ENCODE results near the gene EML1.

DNA sequence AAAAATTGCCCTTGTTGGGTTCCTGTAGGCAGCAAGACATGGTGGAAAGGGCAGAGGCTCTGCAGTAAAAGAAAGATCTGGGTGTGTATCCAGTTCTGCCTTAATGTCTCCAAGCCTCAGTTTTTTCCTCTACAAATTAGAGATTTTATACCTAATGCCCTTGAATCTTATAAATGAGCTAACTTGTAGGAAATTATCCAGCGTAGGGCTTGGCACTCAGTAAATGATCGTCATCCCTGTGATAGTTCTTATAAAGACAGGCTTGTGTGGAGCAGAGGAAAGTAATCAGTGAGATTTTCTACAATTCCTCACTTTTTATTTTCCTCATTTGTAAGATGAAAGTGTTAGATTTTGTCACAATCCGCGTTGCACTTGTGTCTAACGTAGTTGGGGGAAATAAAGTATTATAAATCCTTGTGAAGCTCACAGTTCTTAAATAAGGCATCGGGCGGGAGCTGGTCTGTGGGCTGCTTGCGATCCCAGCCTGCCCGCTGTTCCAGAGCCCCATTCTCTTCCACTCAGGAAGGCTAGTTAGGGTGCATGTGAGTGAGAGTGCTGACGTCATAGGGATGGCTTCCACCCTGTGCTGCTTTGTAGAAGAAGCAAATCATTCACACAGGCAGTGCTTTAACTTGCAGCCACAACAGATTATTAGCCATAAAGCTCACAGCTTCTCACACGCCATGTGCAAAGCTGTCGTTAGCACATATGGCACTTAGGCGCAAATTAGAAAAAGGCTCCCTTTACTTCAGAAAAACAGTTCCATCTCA is 87.6 kb downstream of the EML1 start:
- TF ChIP-seq, protein P1, sequence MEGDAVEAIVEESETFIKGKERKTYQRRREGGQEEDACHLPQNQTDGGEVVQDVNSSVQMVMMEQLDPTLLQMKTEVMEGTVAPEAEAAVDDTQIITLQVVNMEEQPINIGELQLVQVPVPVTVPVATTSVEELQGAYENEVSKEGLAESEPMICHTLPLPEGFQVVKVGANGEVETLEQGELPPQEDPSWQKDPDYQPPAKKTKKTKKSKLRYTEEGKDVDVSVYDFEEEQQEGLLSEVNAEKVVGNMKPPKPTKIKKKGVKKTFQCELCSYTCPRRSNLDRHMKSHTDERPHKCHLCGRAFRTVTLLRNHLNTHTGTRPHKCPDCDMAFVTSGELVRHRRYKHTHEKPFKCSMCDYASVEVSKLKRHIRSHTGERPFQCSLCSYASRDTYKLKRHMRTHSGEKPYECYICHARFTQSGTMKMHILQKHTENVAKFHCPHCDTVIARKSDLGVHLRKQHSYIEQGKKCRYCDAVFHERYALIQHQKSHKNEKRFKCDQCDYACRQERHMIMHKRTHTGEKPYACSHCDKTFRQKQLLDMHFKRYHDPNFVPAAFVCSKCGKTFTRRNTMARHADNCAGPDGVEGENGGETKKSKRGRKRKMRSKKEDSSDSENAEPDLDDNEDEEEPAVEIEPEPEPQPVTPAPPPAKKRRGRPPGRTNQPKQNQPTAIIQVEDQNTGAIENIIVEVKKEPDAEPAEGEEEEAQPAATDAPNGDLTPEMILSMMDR (conservative IDR thresholded peaks at IDR 0.05; ENCODE audit: low read depth, low read length): no peak
- TF ChIP-seq EZH2phosphoT487 (IDR thresholded peaks at IDR 0.05; ENCODE audit: borderline replicate concordance, low read length) (no peak), EZH2 (IDR thresholded peaks at IDR 0.05; ENCODE audit: low read length, unreplicated experiment) (no peak)

All from PC-3 (cell line).